Astrocyte of the spinal cord (primary cell): ENCODE data around the gene DLX2.
"Not testable (repeated sequence)": the region's sequence is repeated elsewhere in the genome, so short reads cannot be mapped to it uniquely, and the experiment has no call there.

Experiments used
- DNase-seq: peaks from one replicate; pipeline ENCODE4 v3.0.0; 2011; ENCODE audit warnings: low read depth, low spot score
- H3K4me3 ChIP-seq: 2 replicates; pipeline ENCODE4 v1.5.1; 2011; ENCODE audit warnings: low read depth, mild to moderate bottlenecking, low read length, moderate library complexity
- CTCF ChIP-seq: IDR thresholded peaks from 2 replicates; pipeline ENCODE4 v1.5.1; 2012; ENCODE audit warnings: low read depth, mild to moderate bottlenecking, low read length, inconsistent platforms
- in situ Hi-C: cut with HindIII; loops from 2 replicates; pipeline ENCODE4 v1.10.0; 2017; ENCODE audit warnings: low sequenced_read_pairs

The DLX2 gene

DNA sequence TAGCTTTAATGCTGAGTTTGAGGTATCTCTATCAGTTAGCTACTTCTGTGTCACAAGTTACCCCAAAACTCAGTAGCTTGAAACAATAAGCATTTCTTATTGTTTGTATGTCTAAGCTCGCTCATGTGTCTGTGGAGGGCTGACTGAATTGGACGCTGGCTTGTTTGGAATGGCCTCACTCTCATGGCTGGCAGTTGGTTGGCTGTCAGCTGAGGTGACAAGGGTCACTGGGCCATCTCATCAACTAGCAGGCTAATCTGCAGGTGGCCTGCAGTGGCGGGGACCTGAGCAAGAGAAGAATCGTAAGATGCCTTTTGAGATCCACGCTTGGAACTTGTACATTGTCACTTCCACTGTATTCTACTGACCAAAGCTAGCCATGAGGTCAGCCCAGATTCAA lies 13.4 kb upstream of the DLX2 start:
- no peak for TF ChIP-seq CTCF
- DNase-seq = no peak
- in situ Hi-C loops = no loop called here
- H3K4me3 ChIP-seq = no peak overlapping the region

GRCh38 chr2:172114579-172114978 lies 11.9 kb upstream of the DLX2 start:
- H3K4me3 ChIP-seq = no peak overlapping the region
- no peak for DNase-seq
- TF ChIP-seq CTCF = no peak
- in situ Hi-C loops = no loop called here

- H3K4me3 ChIP-seq, in situ Hi-C loops, DNase-seq: not testable (repeated sequence)
Measured at GRCh38 chr2:172114176-172114575, 11.5 kb upstream of the DLX2 start.

GRCh38 chr2:172113617-172114016 lies 10.9 kb upstream of the DLX2 start:
- DNase-seq = peak; percentile 42
- in situ Hi-C loops = no loop called here
- peak; percentile 35 for TF ChIP-seq CTCF
- no peak overlapping the region for H3K4me3 ChIP-seq

DNA sequence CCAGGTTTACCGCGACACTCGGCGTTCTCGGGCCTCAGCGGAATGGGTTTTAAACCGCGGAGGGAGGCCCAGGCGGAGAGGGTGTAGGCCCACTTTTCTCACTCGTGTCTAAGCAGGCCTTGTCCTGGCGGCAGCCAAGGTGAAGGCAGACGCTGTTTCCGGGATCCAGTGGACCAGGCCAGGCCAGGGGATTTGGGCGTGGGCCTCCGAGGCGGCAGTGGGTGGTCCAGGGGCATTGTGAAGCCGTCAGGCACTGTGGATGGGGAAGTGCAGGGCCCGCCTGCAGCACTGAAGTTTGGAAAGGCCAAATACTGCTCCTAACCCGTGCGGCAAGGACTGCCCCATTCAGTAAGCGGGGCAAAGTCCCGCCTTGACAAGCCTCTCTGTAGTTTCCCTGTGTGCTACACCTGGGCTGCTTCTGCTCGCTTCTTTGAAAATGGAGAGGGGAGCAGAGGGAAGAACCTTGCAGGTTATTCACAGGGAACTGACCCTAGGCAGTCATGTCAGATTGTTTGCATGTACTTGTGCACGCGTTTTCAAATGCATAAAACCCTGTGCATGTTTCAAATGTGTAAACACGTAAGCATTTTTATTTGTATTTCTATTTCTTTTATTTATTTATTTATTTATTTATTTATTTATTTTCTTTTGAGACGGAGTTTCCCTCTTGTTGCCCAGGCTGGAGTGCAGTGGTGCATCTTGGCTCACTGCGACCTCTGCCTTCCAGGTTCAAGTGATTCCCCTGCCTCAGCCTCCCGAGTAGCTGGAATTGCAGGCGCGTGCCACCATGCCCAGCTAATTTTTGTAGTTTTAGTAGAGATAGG lies 7.5 kb upstream of the DLX2 start:
- in situ Hi-C loops = no loop called here
- H3K4me3 ChIP-seq = no peak overlapping the region
- TF ChIP-seq CTCF = no peak
- DNase-seq = no peak

GRCh38 chr2:172109256-172109987 lies 6.7 kb upstream of the DLX2 start:
- in situ Hi-C loops = no loop called here
- no peak for DNase-seq
- TF ChIP-seq CTCF = no peak
- no peak overlapping the region for H3K4me3 ChIP-seq

GRCh38 chr2:172108587-172108930 lies 5.9 kb upstream of the DLX2 start:
- no peak for DNase-seq
- in situ Hi-C loops = no loop called here
- TF ChIP-seq CTCF = no peak
- H3K4me3 ChIP-seq = no peak overlapping the region
